Gastroesophageal sphincter (tissue), 3 donors: Measurements from ENCODE around the gene HSPE1.

Source experiments
- CTCF ChIP-seq, 4 experiments: fragments of 200-600 bp in 2 of 4; fragments of 450-650 bp in 2 of 4; sonication (generic) in 1 of 4; IDR thresholded peaks; one replicate each; pipeline ENCODE4 v1.5.1; 2017 to 2019; ENCODE audit warnings: antibody characterized with exemption in 4 of 4, mild to moderate bottlenecking in 2 of 4, moderate library complexity in 2 of 4
- POLR2A ChIP-seq, 2 donors: fragments of 450-650 bp; IDR thresholded peaks; one replicate each; pipeline ENCODE4 v1.6.1; 2017; ENCODE audit warnings: antibody characterized with exemption in 2 of 2, mild to moderate bottlenecking in 2 of 2, moderate library complexity in 1 of 2
- POLR2AphosphoS5 ChIP-seq: sonication (generic); formaldehyde crosslinking; IDR thresholded peaks from one replicate; pipeline ENCODE4 v1.6.1; 2017; ENCODE audit warnings: antibody characterized with exemption

- TF ChIP-seq CTCF (IDR thresholded peaks at IDR 0.05) (no peak), POLR2A (IDR thresholded peaks at IDR 0.05) (no peak), POLR2AphosphoS5 (no peak)
Observed at GRCh38 chr2:197454923-197455322, 45.3 kb upstream of the HSPE1 start.
